ENCODE measurements around the gene CYP24A1. TPM values are rescaled to one million over a fixed set of nuclear protein-coding genes. Genes with fewer than 3 reads are reported as not detected.

Gene CYP24A1
- total and polyA plus RNA-seq, 2 donors (not counting 3 experiments of a cell fraction or from before 2014, with no cell fraction given): not detected

DNA sequence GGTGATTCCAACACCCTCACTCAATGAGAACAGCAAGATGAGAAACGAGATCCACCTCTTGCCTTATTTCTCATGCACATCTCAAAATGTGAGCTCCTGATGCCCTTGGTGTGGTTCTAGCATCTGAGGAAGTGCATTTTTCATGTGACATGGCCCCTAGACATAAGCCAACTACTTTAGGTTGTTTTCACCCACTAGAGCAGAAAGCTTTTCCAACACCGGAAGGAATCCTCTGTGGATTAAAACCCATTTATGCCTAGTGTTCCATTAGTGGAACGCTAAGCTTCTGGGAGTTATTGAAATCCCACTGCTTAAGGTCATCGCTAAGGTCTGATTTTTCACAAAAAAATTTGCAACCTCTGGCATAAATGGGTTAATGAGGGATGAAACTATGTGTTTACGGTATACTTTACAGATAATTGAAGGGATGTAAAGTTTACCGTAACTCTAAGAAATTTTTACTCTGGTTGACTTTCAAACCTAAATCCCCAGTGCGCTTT is 24.0 kb downstream of the CYP24A1 start:
- dilution Hi-C loops (cut with MboI; ENCODE audit: extremely low pct_ligation_motif_present, low sequenced_read_pairs): no loop called here
- intact Hi-C loops (cut with micrococcal nuclease): no loop called here
- Histone ChIP-seq H3K9me1 (replicated peaks; ENCODE audit: control insufficient read depth, extremely low read depth, insufficient read depth, low read length) (no peaks in the 10 kb centered on the region), H3K9me3 (replicated peaks; ENCODE audit: control insufficient read depth, insufficient read depth, low read length) (no peaks in the 10 kb centered on the region), H3K4me1 (ENCODE audit: control insufficient read depth, extremely low read depth, insufficient read depth, low read length) (no peaks in the 10 kb centered on the region), H3K79me2 (ENCODE audit: control insufficient read depth, insufficient read depth, low read length) (no peaks in the 10 kb centered on the region), H4K20me1 (replicated peaks; ENCODE audit: control insufficient read depth, extremely low read depth, insufficient read depth, low read length) (no peaks in the 10 kb centered on the region), H3K27ac (ENCODE audit: insufficient read depth, low read depth, low read length) (no peak overlapping the region), H2AFZ (ENCODE audit: low read depth, low read length) (no peak overlapping the region), H3K4me3 (replicated peaks in 1 of 3; ENCODE audit: insufficient read depth in 1 of 3, low read depth in 1 of 3, low read length in 3 of 3) (no peak overlapping the region), H3K36me3 (ENCODE audit: control insufficient read depth in 2 of 2, extremely low read depth in 1 of 2, insufficient read depth in 2 of 2, low read length in 2 of 2) (no peaks in the 10 kb centered on the region), H3K4me2 (ENCODE audit: insufficient read depth, low read length) (no peak overlapping the region), H3K27me3 (ENCODE audit: control insufficient read depth in 2 of 2, insufficient read depth in 2 of 2, low read length in 2 of 2) (no peaks in the 10 kb centered on the region), H3K9ac (replicated peaks; ENCODE audit: extremely low read depth, insufficient read depth, low read length) (no peak overlapping the region)
- BruUV-seq (replicated peaks): no TSS peak
- DNase-seq (ENCODE audit: low read depth, low spot score) (no peak), FAIRE-seq (no peak)
- ChIA-PET POLR2A (no interaction called here), CTCF (no interaction called here)
- TF ChIP-seq POLR2AphosphoS5 (IDR thresholded peaks at IDR 0.05; ENCODE audit: insufficient read depth, low read depth, low read length): no peak
- TF ChIP-seq FOS (IDR thresholded peaks at IDR 0.05; ENCODE audit: borderline replicate concordance, insufficient read depth, low read length): no peak
- TF ChIP-seq GATA2 (IDR thresholded peaks at IDR 0.05; ENCODE audit: insufficient read depth, insufficient read length, low read depth, low read length): no peak

DNA sequence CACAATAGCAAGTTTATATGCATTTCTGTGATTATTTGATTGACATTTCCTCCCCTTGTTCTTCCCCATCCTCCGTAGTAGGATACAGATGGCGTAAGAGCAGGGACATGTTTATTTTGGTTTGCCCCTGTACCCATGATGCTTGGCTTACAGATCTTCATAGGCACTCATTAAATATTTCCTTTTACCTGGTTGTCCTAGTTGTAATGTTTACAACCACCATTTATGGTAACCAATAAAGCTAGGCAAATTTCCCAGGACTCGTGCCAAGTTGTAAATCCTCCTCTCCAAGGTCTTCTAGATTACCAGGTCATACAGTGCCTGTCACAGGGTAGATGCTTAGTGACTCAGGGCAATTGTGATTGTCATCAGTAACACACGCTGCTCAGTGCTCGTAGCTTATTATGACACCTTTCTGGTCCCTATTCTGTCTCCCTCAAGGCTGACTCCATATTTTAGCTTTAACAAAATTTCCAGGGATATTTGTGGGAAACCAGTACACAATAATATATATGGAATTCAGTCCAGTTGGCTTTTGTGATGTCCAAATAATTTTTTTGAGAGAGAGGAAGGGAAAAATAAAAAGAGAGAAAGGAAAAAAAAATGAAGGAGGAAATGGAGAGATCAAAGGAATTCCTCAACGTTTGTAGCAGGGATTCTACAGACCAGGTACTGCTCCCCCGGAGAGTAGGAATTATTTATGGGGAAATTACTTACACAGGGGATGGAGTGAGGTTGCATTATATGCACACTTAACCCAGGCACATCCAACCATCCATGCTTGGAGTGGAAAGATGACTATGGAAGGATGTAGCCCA is 24.6 kb downstream of the CYP24A1 start:
- Histone ChIP-seq H3K9me3 (replicated peaks; ENCODE audit: control insufficient read depth, insufficient read depth, low read length) (no peaks in the 10 kb centered on the region), H3K27ac (ENCODE audit: insufficient read depth, low read depth, low read length) (no peak overlapping the region), H3K27me3 (ENCODE audit: control insufficient read depth in 2 of 2, insufficient read depth in 2 of 2, low read length in 2 of 2) (no peaks in the 10 kb centered on the region), H3K4me1 (ENCODE audit: control insufficient read depth, extremely low read depth, insufficient read depth, low read length) (no peaks in the 10 kb centered on the region), H3K9ac (replicated peaks; ENCODE audit: extremely low read depth, insufficient read depth, low read length) (no peak overlapping the region), H3K4me2 (ENCODE audit: insufficient read depth, low read length) (no peak overlapping the region), H3K9me1 (replicated peaks; ENCODE audit: control insufficient read depth, extremely low read depth, insufficient read depth, low read length) (no peaks in the 10 kb centered on the region), H3K36me3 (ENCODE audit: control insufficient read depth in 2 of 2, extremely low read depth in 1 of 2, insufficient read depth in 2 of 2, low read length in 2 of 2) (no peaks in the 10 kb centered on the region), H3K79me2 (ENCODE audit: control insufficient read depth, insufficient read depth, low read length) (no peaks in the 10 kb centered on the region), H2AFZ (ENCODE audit: low read depth, low read length) (no peak overlapping the region), H4K20me1 (replicated peaks; ENCODE audit: control insufficient read depth, extremely low read depth, insufficient read depth, low read length) (no peaks in the 10 kb centered on the region), H3K4me3 (replicated peaks in 1 of 3; ENCODE audit: insufficient read depth in 1 of 3, low read depth in 1 of 3, low read length in 3 of 3) (no peak overlapping the region)
- no peak for FAIRE-seq
- TF ChIP-seq EZH2 (IDR thresholded peaks at IDR 0.05; ENCODE audit: borderline replicate concordance, low read depth, low read length, severe bottlenecking) (no peak), MYC (IDR thresholded peaks at IDR 0.05; ENCODE audit: low read depth, low read length) (no peak)
- intact Hi-C loops (cut with micrococcal nuclease) (no loop called here), dilution Hi-C loops (cut with MboI; ENCODE audit: extremely low pct_ligation_motif_present, low sequenced_read_pairs) (no loop called here)
- ChIA-PET CTCF (interaction anchor here (1.0 to 1.4 kb wide), 3 partner anchors 11 to 186 kb away, joined by 3 read pairs; no protein-coding TSS in a partner anchor), POLR2A (no interaction called here)
- BruUV-seq (replicated peaks): no TSS peak
- no peak for DNase-seq (ENCODE audit: low read depth, low spot score)
